Mesothelial cell of epicardium (in vitro differentiated cells): ENCODE data around the gene CSAD. TPM values are rescaled to one million over a fixed set of nuclear protein-coding genes. Genes with fewer than 3 reads are reported as not detected.

Experiments used
- DNase-seq, 2 experiments: peaks; one replicate each; pipeline ENCODE4 v3.0.0; 2021; ENCODE audit warnings: low spot score in 2 of 2; ENCODE audit not compliant: unreplicated experiment in 2 of 2
- H3K27ac Mint-ChIP-seq: 2 replicates; pipeline ENCODE4 v1.8.0; 2021; ENCODE audit warnings: mixed read lengths
- H3K27me3 Mint-ChIP-seq: 2 replicates; pipeline ENCODE4 v1.8.0; 2021; ENCODE audit warnings: low read depth, mixed read lengths
- H3K36me3 Mint-ChIP-seq: 2 replicates; pipeline ENCODE4 v1.8.0; 2021; ENCODE audit warnings: mixed read lengths
- H3K4me1 Mint-ChIP-seq: 2 replicates; pipeline ENCODE4 v1.8.0; 2021; ENCODE audit warnings: mixed read lengths
- H3K4me3 Mint-ChIP-seq: 2 replicates; pipeline ENCODE4 v1.8.0; 2021; ENCODE audit warnings: mild to moderate bottlenecking, moderate library complexity, mixed read lengths
- H3K9me3 Mint-ChIP-seq: 2 replicates; pipeline ENCODE4 v1.8.0; 2021; ENCODE audit warnings: mixed read lengths
- CTCF ChIP-seq: fragments of 200-600 bp; sonication (generic); IDR thresholded peaks from one replicate; pipeline ENCODE4 v1.5.0; 2021; ENCODE audit warnings: antibody characterized with exemption; ENCODE audit not compliant: unreplicated experiment
- total RNA-seq: library from RNA; stranded (reverse); gene quantifications from 3 replicates; pipeline ENCODE4 v1.2.1, GENCODE V29; 2021

Gene CSAD
- total RNA-seq, 1 donor from 2014 or later = 129 TPM

- TF ChIP-seq CTCF = no peak
- no peak overlapping the region for H3K4me3 Mint-ChIP-seq
Observed at GRCh38 chr12:53226815-53227214, 46.1 kb upstream of the CSAD start.

GRCh38 chr12:53225635-53226424, 45.1 kb upstream of the CSAD start:
- H3K9me3 Mint-ChIP-seq = no peaks in the 10 kb centered on the region
- peak overlapping the region; percentile 90 for H3K27ac Mint-ChIP-seq
- DNase-seq = no peak
- H3K36me3 Mint-ChIP-seq = peaks cover 9% of the 10 kb centered on the region
- TF ChIP-seq CTCF = no peak
- no peak overlapping the region for H3K4me3 Mint-ChIP-seq
- no peaks in the 10 kb centered on the region for H3K27me3 Mint-ChIP-seq
- H3K4me1 Mint-ChIP-seq = peaks cover 61% of the 10 kb centered on the region

More at GRCh38 chr12:53226815-53227214, 46.1 kb upstream of the CSAD start:
- H3K27me3 Mint-ChIP-seq = no peaks in the 10 kb centered on the region
- peaks cover 9% of the 10 kb centered on the region for H3K36me3 Mint-ChIP-seq
- H3K27ac Mint-ChIP-seq = peak overlapping the region; percentile 37
- no peaks in the 10 kb centered on the region for H3K9me3 Mint-ChIP-seq
- peaks cover 69% of the 10 kb centered on the region for H3K4me1 Mint-ChIP-seq
- no peak for DNase-seq

- H3K4me1 Mint-ChIP-seq = peaks cover 55% of the 10 kb centered on the region
- no peak for DNase-seq
- peak overlapping the region; percentile 90 for H3K27ac Mint-ChIP-seq
- TF ChIP-seq CTCF = no peak
- H3K27me3 Mint-ChIP-seq = no peaks in the 10 kb centered on the region
- H3K36me3 Mint-ChIP-seq = peaks cover 9% of the 10 kb centered on the region
- no peaks in the 10 kb centered on the region for H3K9me3 Mint-ChIP-seq
- H3K4me3 Mint-ChIP-seq = peak overlapping the region; percentile 29
Observed at GRCh38 chr12:53224897-53225634, 44.3 kb upstream of the CSAD start.

GRCh38 chr12:53224061-53224896, 43.6 kb upstream of the CSAD start:
- peak overlapping the region; percentile 42 for H3K4me3 Mint-ChIP-seq
- H3K27ac Mint-ChIP-seq = peak overlapping the region; percentile 90

More at GRCh38 chr12:53224061-53224896, 43.6 kb upstream of the CSAD start:
- peaks cover 52% of the 10 kb centered on the region for H3K4me1 Mint-ChIP-seq
- H3K36me3 Mint-ChIP-seq = peaks cover 9% of the 10 kb centered on the region
- no peaks in the 10 kb centered on the region for H3K9me3 Mint-ChIP-seq
- H3K27me3 Mint-ChIP-seq = no peaks in the 10 kb centered on the region
- no peak for DNase-seq
- TF ChIP-seq CTCF = peak; percentile 39
